Measurements from ENCODE around the gene TM4SF5.

Gene TM4SF5

DNA sequence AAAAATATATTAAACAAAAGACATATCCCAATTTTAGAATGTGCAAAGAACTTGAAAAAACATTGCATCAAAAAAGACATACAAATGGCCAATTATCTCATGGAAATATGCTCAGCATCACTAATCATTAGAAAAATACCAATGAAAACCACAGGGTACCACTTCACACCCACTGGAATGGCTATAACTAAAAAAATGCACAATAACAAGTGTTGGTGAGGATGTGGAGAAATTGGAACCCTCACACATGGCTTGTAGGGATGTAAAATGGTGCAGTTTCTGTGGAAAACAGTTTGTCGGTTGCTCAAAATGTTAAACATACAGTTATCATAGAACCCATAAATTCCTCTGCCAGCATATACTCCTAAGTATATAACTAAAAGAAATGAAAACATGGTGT is 23.5 kb downstream of the TM4SF5 start:
- Histone ChIP-seq H3K4me3 (ENCODE audit: low read depth in 1 of 2, low read length in 2 of 2) (peak overlapping the region in 1 of 2 donors; percentile 100), H3K4me1 (ENCODE audit: control insufficient read depth in 1 of 2, insufficient read depth in 2 of 2, low read length in 2 of 2) (peaks cover 5 to 20% of the 10 kb centered on the region in 2 donors), H3K27ac (ENCODE audit: low read length) (no peak overlapping the region), H3K36me3 (ENCODE audit: control insufficient read depth in 1 of 2, insufficient read depth in 2 of 2, low read length in 2 of 2) (peaks cover 11 to 23% of the 10 kb centered on the region in 2 donors), H3K9me3 (ENCODE audit: control insufficient read depth in 1 of 2, low read length in 2 of 2) (no peaks in the 10 kb centered on the region), H3K27me3 (ENCODE audit: low read depth, low read length) (no peaks in the 10 kb centered on the region)

DNA sequence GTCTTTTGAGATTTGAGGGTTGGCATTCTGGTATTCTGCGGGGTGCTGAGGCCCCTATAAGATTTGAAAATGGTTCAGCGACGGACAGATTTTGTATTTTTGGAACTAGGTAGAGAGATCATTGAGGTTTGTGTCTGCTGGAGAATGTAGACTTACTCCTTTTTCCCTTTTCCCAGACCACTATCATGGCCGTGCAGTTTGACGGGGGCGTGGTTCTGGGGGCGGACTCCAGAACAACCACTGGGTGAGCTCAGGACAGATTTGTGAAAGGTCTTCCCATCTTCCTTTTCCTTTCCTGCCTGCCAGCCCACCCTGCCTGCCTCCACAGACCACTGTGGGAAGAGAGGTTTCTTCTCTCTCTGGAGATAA is 24.9 kb downstream of the TM4SF5 start:
- Histone ChIP-seq H3K27me3 (ENCODE audit: low read depth, low read length) (no peaks in the 10 kb centered on the region), H3K36me3 (ENCODE audit: control insufficient read depth in 1 of 2, insufficient read depth in 2 of 2, low read length in 2 of 2) (peaks cover 11 to 23% of the 10 kb centered on the region in 2 donors), H3K9me3 (ENCODE audit: control insufficient read depth in 1 of 2, low read length in 2 of 2) (no peaks in the 10 kb centered on the region), H3K4me3 (ENCODE audit: low read depth in 1 of 2, low read length in 2 of 2) (peak overlapping the region; percentile 98 to 100), H3K27ac (ENCODE audit: low read length) (peak overlapping the region; percentile 91), H3K4me1 (ENCODE audit: control insufficient read depth in 1 of 2, insufficient read depth in 2 of 2, low read length in 2 of 2) (peaks cover 0 to 16% of the 10 kb centered on the region in 2 donors)

DNA sequence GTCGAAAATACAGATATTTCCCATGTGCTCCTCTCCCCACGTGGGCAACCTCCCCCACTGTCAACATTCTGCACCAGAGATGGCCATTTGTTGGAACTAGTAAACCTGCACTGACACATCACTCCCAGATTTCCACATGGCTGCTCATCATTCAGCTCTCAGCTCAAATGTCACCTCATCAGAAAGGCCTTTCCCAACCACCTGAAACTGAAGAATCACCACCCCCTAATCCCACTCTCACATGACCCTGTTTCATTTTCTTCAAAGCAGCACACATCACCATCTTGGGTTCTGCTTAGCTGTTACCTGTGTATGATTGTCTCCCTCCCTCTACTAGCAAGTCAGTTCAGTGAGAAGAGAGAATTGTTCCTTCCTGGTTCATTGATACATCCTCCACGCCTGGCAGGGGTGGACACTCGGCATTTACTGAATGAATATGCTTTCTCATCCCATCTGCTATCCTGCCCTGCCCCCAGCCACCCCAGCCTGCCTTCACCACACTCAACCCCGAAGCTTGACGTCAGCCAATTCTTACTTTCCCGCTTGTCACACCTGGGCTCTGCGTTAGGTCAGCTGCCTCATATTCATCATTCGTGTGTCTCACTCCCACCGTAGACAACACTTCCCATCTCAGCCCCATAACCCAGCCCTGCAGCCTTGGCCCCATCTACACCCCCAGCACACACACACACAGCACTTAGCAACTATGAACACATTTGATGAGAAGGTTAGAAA is 28.9 kb downstream of the TM4SF5 start:
- no peaks in the 10 kb centered on the region for H3K27me3 ChIP-seq (ENCODE audit: low read depth, low read length)
- peaks cover 11 to 23% of the 10 kb centered on the region in 2 donors for H3K36me3 ChIP-seq (ENCODE audit: control insufficient read depth in 1 of 2, insufficient read depth in 2 of 2, low read length in 2 of 2)
- no peak overlapping the region for H3K27ac ChIP-seq (ENCODE audit: low read length)
- H3K4me1 ChIP-seq (ENCODE audit: control insufficient read depth in 1 of 2, insufficient read depth in 2 of 2, low read length in 2 of 2), result peaks cover 0 to 16% of the 10 kb centered on the region in 2 donors
- no peaks in the 10 kb centered on the region for H3K9me3 ChIP-seq (ENCODE audit: control insufficient read depth in 1 of 2, low read length in 2 of 2)
- no peak overlapping the region for H3K4me3 ChIP-seq (ENCODE audit: low read depth in 1 of 2, low read length in 2 of 2)

DNA sequence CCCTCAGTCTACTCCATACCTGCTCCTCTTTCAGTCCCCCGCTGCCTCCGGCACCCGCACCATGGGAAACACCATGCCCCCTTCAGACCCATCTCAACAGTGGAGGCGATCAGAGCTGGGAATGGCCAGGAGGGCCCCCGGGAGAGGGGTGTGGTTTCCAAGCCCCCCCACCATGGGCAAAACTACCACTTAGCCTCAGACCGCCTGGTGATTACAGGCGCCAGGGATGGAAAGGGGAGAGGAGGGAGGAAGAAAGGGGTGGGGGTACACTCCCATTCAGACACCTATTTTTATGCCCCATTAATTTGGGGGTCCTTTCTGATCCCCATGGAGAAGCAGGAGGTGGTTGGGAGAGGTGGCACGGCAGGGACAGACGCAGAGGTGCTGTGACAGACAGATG is 30.5 kb downstream of the TM4SF5 start, which contains the start of gene C17orf114:
TSS of gene C17orf114 (minus strand) at position 101 of the 400 bp plus-strand sequence.
- no peak within 1 kb of the TSS for H3K4me3 ChIP-seq (ENCODE audit: low read depth in 1 of 2, low read length in 2 of 2)
- no peaks in the 10 kb centered on the region for H3K27me3 ChIP-seq (ENCODE audit: low read depth, low read length)
- H3K36me3 ChIP-seq (ENCODE audit: control insufficient read depth in 1 of 2, insufficient read depth in 2 of 2, low read length in 2 of 2), result peaks cover 11 to 18% of the 10 kb centered on the region in 2 donors
- peaks cover 4 to 9% of the 10 kb centered on the region in 2 donors for H3K4me1 ChIP-seq (ENCODE audit: control insufficient read depth in 1 of 2, insufficient read depth in 2 of 2, low read length in 2 of 2)
- no peaks in the 10 kb centered on the region for H3K9me3 ChIP-seq (ENCODE audit: control insufficient read depth in 1 of 2, low read length in 2 of 2)
- H3K27ac ChIP-seq (ENCODE audit: low read length), result no peak within 1 kb of the TSS

DNA sequence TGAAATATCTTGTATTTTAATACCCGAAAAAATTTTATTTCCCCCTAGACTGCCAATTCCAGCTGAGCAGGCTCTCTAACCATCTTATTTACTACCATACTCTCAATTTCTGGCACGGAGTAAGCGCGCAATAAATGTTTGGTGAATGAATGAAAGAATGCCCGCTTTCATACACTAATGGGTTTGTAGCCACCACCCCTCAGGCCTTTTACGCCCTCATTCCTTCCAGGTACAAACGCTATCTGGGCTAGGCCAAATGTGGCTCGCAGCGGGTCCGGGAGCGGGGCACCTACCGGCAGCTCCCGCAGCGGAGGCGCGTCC is 34.7 kb downstream of the TM4SF5 start:
- Histone ChIP-seq H3K36me3 (ENCODE audit: control insufficient read depth in 1 of 2, insufficient read depth in 2 of 2, low read length in 2 of 2) (peaks cover 0 to 6% of the 10 kb centered on the region in 2 donors), H3K9me3 (ENCODE audit: control insufficient read depth in 1 of 2, low read length in 2 of 2) (no peaks in the 10 kb centered on the region), H3K4me3 (ENCODE audit: low read depth in 1 of 2, low read length in 2 of 2) (peak overlapping the region; percentile 70 to 76), H3K27ac (ENCODE audit: low read length) (no peak overlapping the region), H3K4me1 (ENCODE audit: control insufficient read depth in 1 of 2, insufficient read depth in 2 of 2, low read length in 2 of 2) (peaks cover 13 to 21% of the 10 kb centered on the region in 2 donors), H3K27me3 (ENCODE audit: low read depth, low read length) (no peaks in the 10 kb centered on the region)

DNA sequence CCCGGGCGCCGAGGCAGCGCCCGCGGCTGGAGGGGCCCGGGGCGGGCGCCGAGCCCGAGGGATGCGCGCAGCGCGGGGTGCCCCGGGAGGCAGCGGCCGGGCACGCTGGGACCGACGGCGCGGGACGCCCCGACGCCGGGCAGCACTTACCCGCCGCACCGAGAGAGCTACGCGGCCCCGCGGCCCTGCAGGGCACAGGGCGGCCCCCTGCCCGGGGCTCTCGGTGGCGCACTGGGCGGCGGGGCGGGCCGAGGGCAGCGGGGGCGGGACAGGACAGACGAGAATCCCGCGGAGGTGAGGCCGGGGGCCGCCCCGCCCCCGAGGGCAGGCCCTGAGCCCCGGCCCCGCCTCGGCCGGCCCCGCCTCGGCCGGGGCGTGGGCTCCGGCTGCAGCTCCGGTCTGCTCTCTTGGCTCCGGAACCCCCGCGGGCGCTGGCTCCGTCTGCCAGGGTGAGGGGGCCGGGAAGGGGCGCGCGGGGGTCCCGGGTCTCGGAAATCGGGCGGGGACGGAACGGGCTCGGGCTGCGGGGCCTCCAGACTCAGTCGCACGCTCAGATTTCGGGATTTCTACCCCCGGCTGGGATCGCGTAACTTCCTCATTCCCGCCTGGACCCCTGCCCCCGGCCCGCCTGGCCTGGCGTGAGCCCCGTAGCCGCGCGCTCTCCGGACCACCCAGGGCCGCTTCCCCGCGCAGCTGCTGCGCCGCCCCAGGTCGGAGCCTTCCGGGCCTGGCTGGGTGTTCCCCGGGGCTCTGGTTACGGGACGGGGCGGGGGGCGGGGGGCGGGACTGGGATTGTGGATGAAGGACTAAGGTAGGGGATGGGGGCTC is 35.3 kb downstream of the TM4SF5 start, which contains the start of gene PLD2:
TSS of gene PLD2 (plus strand) at position 376 of the 828 bp plus-strand sequence. CDS start 621 bp downstream, outside the sequence.
- no peak within 1 kb of the TSS for H3K27ac ChIP-seq (ENCODE audit: low read length)
- H3K9me3 ChIP-seq (ENCODE audit: control insufficient read depth in 1 of 2, low read length in 2 of 2), result no peaks in the 10 kb centered on the region
- peak within 1 kb of the TSS; percentile 70 to 76 for H3K4me3 ChIP-seq (ENCODE audit: low read depth in 1 of 2, low read length in 2 of 2)
- H3K4me1 ChIP-seq (ENCODE audit: control insufficient read depth in 1 of 2, insufficient read depth in 2 of 2, low read length in 2 of 2), result peaks cover 13 to 21% of the 10 kb centered on the region in 2 donors
- peaks cover 0 to 6% of the 10 kb centered on the region in 2 donors for H3K36me3 ChIP-seq (ENCODE audit: control insufficient read depth in 1 of 2, insufficient read depth in 2 of 2, low read length in 2 of 2)
- no peaks in the 10 kb centered on the region for H3K27me3 ChIP-seq (ENCODE audit: low read depth, low read length)

DNA sequence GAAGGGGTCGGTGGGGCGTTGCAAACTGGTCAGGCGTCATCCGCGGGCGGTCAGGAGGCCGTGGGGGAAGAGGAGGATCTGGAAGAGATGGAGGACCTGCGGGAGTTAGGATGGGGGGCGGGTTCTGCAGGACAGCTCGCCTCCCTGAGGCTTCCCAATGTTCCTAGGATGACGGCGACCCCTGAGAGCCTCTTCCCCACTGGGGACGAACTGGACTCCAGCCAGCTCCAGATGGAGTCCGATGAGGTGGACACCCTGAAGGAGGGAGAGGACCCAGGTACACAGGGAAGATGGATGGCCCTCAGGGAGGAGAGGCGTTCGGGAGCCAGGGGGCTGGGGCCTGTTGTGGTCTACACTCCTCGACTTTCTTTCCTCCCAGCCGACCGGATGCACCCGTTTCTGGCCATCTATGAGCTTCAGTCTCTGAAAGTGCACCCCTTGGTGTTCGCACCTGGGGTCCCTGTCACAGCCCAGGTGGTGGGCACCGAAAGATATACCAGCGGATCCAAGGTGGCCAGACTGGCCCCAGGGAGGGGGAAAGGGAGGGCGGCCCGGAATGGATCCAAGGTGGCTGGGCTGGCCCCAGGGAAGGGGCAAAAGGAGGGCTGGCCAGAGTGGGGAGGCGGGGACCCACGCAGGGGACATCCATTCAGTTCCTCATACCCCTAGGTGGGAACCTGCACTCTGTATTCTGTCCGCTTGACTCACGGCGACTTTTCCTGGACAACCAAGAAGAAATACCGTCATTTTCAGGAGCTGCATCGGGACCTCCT is 36.1 kb downstream of the TM4SF5 start:
- peaks cover 0 to 6% of the 10 kb centered on the region in 2 donors for H3K36me3 ChIP-seq (ENCODE audit: control insufficient read depth in 1 of 2, insufficient read depth in 2 of 2, low read length in 2 of 2)
- no peak overlapping the region for H3K27ac ChIP-seq (ENCODE audit: low read length)
- peak overlapping the region; percentile 33 to 76 for H3K4me3 ChIP-seq (ENCODE audit: low read depth in 1 of 2, low read length in 2 of 2)
- H3K9me3 ChIP-seq (ENCODE audit: control insufficient read depth in 1 of 2, low read length in 2 of 2), result no peaks in the 10 kb centered on the region
- no peaks in the 10 kb centered on the region for H3K27me3 ChIP-seq (ENCODE audit: low read depth, low read length)
- H3K4me1 ChIP-seq (ENCODE audit: control insufficient read depth in 1 of 2, insufficient read depth in 2 of 2, low read length in 2 of 2), result peaks cover 13 to 21% of the 10 kb centered on the region in 2 donors

DNA sequence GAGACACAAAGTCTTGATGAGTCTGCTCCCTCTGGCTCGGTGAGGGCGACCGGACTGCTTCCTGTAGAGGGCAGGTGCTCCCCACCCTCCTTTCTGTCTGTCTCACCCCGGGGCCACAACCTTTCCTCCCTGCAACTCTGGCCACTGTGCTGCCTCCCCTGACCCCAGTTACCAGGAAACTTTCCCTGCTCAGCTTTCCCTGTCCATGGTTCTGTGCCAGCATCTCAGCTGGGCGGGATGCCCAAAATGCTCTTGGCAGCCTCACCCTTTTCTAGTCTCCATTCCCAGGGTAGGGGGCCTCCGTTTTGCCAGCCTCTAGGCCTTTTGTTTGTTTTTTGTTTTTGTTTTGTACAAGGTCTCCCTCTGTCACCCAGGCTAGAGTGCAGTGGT is 36.7 kb downstream of the TM4SF5 start:
- Histone ChIP-seq H3K27ac (ENCODE audit: low read length) (no peak overlapping the region), H3K4me1 (ENCODE audit: control insufficient read depth in 1 of 2, insufficient read depth in 2 of 2, low read length in 2 of 2) (peaks cover 13 to 21% of the 10 kb centered on the region in 2 donors), H3K27me3 (ENCODE audit: low read depth, low read length) (no peaks in the 10 kb centered on the region), H3K9me3 (ENCODE audit: control insufficient read depth in 1 of 2, low read length in 2 of 2) (no peaks in the 10 kb centered on the region), H3K4me3 (ENCODE audit: low read depth in 1 of 2, low read length in 2 of 2) (peak overlapping the region in 1 of 2 donors; percentile 76), H3K36me3 (ENCODE audit: control insufficient read depth in 1 of 2, insufficient read depth in 2 of 2, low read length in 2 of 2) (peaks cover 0 to 6% of the 10 kb centered on the region in 2 donors)

DNA sequence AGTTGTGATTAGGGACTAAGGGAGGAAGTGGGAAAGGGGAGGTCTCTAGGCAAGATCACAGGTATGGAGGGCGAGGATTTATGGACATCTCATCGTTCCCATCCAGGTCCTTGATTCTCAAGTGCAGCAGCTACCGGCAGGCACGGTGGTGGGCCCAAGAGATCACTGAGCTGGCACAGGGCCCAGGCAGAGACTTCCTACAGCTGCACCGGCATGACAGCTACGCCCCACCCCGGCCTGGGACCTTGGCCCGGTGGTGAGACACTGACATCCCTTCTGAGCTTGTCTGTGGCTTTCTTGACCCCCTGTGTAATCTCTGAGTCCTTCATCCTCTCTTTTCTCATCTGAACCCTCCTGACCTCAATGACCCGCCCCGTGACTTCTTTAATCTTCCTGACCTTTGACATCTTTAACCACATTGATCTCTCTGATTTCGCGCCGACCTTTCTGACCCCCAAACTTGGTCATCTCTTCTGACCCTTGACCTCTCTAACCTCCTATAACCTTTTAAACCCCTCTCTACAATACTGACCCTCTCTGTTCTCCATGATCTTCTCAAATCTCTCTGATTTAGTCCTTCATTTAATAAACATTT is 39.1 kb downstream of the TM4SF5 start:
- Histone ChIP-seq H3K36me3 (ENCODE audit: control insufficient read depth in 1 of 2, insufficient read depth in 2 of 2, low read length in 2 of 2) (peaks cover 0 to 23% of the 10 kb centered on the region in 2 donors), H3K27ac (ENCODE audit: low read length) (no peak overlapping the region), H3K27me3 (ENCODE audit: low read depth, low read length) (no peaks in the 10 kb centered on the region), H3K4me1 (ENCODE audit: control insufficient read depth in 1 of 2, insufficient read depth in 2 of 2, low read length in 2 of 2) (peaks cover 13 to 21% of the 10 kb centered on the region in 2 donors), H3K9me3 (ENCODE audit: control insufficient read depth in 1 of 2, low read length in 2 of 2) (no peaks in the 10 kb centered on the region), H3K4me3 (ENCODE audit: low read depth in 1 of 2, low read length in 2 of 2) (no peak overlapping the region)

DNA sequence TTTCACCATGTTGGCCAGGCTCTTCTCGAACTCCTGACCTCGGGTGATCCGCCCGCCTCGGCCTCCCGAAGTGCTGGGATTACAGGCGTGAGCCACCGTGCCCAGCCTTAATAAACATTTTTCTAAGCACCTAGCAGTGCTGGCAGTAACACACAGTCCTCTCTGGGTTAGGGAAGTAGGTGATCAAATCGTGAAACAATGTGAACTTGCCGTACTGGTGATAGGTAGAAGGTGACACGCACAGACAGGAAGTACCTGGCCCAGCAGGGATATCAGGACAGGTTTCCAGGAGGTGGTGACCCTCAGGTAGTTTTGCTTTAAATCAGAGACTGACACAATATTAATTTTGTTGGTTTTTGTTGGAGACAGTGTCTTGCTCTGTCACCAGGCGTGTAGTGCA is 39.8 kb downstream of the TM4SF5 start:
- H3K4me3 ChIP-seq (ENCODE audit: low read depth in 1 of 2, low read length in 2 of 2), result no peak overlapping the region
- H3K27me3 ChIP-seq (ENCODE audit: low read depth, low read length), result no peaks in the 10 kb centered on the region
- peaks cover 0 to 28% of the 10 kb centered on the region in 2 donors for H3K36me3 ChIP-seq (ENCODE audit: control insufficient read depth in 1 of 2, insufficient read depth in 2 of 2, low read length in 2 of 2)
- H3K4me1 ChIP-seq (ENCODE audit: control insufficient read depth in 1 of 2, insufficient read depth in 2 of 2, low read length in 2 of 2), result peaks cover 9 to 17% of the 10 kb centered on the region in 2 donors
- H3K9me3 ChIP-seq (ENCODE audit: control insufficient read depth in 1 of 2, low read length in 2 of 2), result no peaks in the 10 kb centered on the region
- no peak overlapping the region for H3K27ac ChIP-seq (ENCODE audit: low read length)

Measured in muscle layer of duodenum (tissue), 2 donors.